Stimulated activated effector memory CD8-positive, alpha-beta T cell treated with anti-CD3 and anti-CD28 coated beads, Interleukin-12 subunit alpha, Interleukin-12 subunit beta, amount 100 ng/mL, for 72 hours (primary cell): Measurements from ENCODE around the gene SDCCAG8.

ENCODE experiments used
- ATAC-seq: fragments of 150-1000 bp; cut with Tn5 transposase; 2 replicates; pipeline ENCODE4 v1.10.0; 2021
- DNase-seq, 2 donors: peaks; one replicate each; pipeline ENCODE4 v3.0.0; 2021 to 2022; ENCODE audit warnings: low spot score in 2 of 2
- H3K27ac Mint-ChIP-seq: one replicate; pipeline ENCODE4 v1.8.0; 2022; ENCODE audit warnings: mild to moderate bottlenecking, mixed read lengths
- H3K36me3 Mint-ChIP-seq: one replicate; pipeline ENCODE4 v1.8.0; 2022; ENCODE audit warnings: mild to moderate bottlenecking, mixed read lengths
- H3K4me1 Mint-ChIP-seq: one replicate; pipeline ENCODE4 v1.8.0; 2022; ENCODE audit warnings: mixed read lengths
- H3K4me3 Mint-ChIP-seq: one replicate; pipeline ENCODE4 v1.8.0; 2022; ENCODE audit warnings: mild to moderate bottlenecking, mixed read lengths
- H3K9me3 Mint-ChIP-seq: one replicate; pipeline ENCODE4 v1.8.0; 2022; ENCODE audit warnings: mixed read lengths

The SDCCAG8 gene

GRCh38 chr1:243528459-243529121 is 272.7 kb downstream of the SDCCAG8 start:
- Mint-ChIP-seq H3K4me3 (no peak overlapping the region), H3K4me1 (peaks cover 25% of the 10 kb centered on the region), H3K9me3 (peaks cover 7% of the 10 kb centered on the region), H3K27ac (no peak overlapping the region), H3K36me3 (no peaks in the 10 kb centered on the region)
- no peak for DNase-seq
- ATAC-seq, result peak; percentile 52

- no peak overlapping the region for H3K4me3 Mint-ChIP-seq
- H3K27ac Mint-ChIP-seq, result peak overlapping the region; percentile 35
- H3K9me3 Mint-ChIP-seq, result peaks cover 7% of the 10 kb centered on the region
- no peak for DNase-seq
- ATAC-seq, result no peak
- H3K4me1 Mint-ChIP-seq, result peaks cover 23% of the 10 kb centered on the region
- no peaks in the 10 kb centered on the region for H3K36me3 Mint-ChIP-seq
Observed at GRCh38 chr1:243529512-243529911, 273.7 kb downstream of the SDCCAG8 start.

DNA sequence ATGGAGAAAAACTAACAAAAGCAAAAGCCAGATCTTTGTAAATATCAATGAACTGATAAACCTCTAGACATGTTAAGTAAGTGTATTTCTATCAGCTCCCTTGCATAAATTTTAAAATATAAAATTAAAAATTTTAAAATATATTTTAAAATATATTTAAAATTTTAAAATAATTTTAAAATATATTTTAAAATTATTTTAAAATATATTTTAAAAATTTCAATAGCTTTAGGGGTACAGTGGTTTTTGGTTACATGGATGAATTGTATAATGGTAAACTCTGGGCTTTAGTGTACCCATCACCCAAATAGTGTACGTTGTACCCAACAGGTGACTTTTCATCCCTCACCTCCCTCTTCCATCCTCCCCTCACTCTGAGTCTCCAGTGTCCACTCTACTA is 279.2 kb downstream of the SDCCAG8 start:
- Mint-ChIP-seq H3K9me3 (peaks cover 8% of the 10 kb centered on the region), H3K4me3 (no peak overlapping the region), H3K36me3 (peaks cover 13% of the 10 kb centered on the region), H3K4me1 (peaks cover 7% of the 10 kb centered on the region), H3K27ac (no peak overlapping the region)
- ATAC-seq (no peak), DNase-seq (no peak)

GRCh38 chr1:243539636-243540035 is 283.8 kb downstream of the SDCCAG8 start:
- peaks cover 4% of the 10 kb centered on the region for H3K9me3 Mint-ChIP-seq
- no peak overlapping the region for H3K27ac Mint-ChIP-seq
- no peak for DNase-seq
- H3K36me3 Mint-ChIP-seq, result peaks cover 24% of the 10 kb centered on the region
- H3K4me3 Mint-ChIP-seq, result no peak overlapping the region
- ATAC-seq, result no peak
- no peaks in the 10 kb centered on the region for H3K4me1 Mint-ChIP-seq

GRCh38 chr1:243542739-243543415 is 287.0 kb downstream of the SDCCAG8 start:
- Mint-ChIP-seq H3K27ac (no peak overlapping the region), H3K4me3 (no peak overlapping the region), H3K36me3 (peaks cover 28% of the 10 kb centered on the region), H3K4me1 (no peaks in the 10 kb centered on the region), H3K9me3 (no peaks in the 10 kb centered on the region)
- DNase-seq (no peak), ATAC-seq (no peak)

- H3K4me1 Mint-ChIP-seq, result no peaks in the 10 kb centered on the region
- no peak for ATAC-seq
- H3K9me3 Mint-ChIP-seq, result no peaks in the 10 kb centered on the region
- H3K36me3 Mint-ChIP-seq, result peaks cover 28% of the 10 kb centered on the region
- no peak overlapping the region for H3K27ac Mint-ChIP-seq
- no peak for DNase-seq
- H3K4me3 Mint-ChIP-seq, result no peak overlapping the region
Observed at GRCh38 chr1:243543501-243543900, 287.7 kb downstream of the SDCCAG8 start.

DNA sequence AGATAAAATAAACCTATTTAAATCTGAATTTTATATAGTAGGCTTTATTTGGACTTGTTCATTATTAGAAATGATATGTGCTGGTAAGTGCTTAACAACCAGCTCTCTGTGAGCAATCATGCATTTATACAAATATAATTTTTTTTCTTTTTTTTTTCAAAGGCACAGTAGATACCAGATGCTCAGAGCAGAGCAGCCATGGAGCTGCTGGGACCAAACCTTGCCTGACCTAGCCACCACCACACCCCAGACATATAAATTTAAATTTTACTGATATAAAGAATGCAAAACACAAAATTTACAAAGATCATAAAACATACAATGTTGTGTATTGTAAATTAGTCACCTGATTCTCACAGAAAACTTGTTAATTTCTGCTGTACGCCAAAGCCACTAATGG is 290.6 kb downstream of the SDCCAG8 start:
- H3K4me3 Mint-ChIP-seq, result no peak overlapping the region
- ATAC-seq (no peak), DNase-seq (no peak)
- H3K36me3 Mint-ChIP-seq, result peaks cover 37% of the 10 kb centered on the region
- peaks cover 4% of the 10 kb centered on the region for H3K4me1 Mint-ChIP-seq
- H3K9me3 Mint-ChIP-seq, result no peaks in the 10 kb centered on the region
- peak overlapping the region; percentile 46 for H3K27ac Mint-ChIP-seq

- Mint-ChIP-seq H3K27ac (no peak overlapping the region), H3K4me3 (no peak overlapping the region), H3K36me3 (peaks cover 48% of the 10 kb centered on the region), H3K9me3 (no peaks in the 10 kb centered on the region), H3K4me1 (peaks cover 4% of the 10 kb centered on the region)
- DNase-seq (no peak), ATAC-seq (no peak)
Observed at GRCh38 chr1:243547891-243548290, 292.1 kb downstream of the SDCCAG8 start.

DNA sequence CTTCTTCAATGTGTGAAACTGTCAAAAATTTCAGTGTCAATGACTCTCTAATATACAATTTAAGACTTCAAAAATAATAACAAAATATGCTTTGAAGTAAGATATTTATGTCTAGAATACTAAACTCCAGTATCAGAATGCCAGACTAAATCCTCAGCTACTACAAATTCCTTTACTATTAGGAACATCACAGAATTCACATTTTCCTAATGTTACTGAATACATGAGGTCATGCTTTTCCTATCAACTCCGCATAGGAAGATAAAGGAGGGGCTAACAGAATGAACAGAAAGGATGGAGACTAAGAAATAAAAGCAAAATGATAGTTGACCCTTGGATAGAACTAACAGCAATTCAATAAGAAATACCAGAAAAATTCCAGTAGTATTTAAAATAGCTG is 292.7 kb downstream of the SDCCAG8 start:
- no peaks in the 10 kb centered on the region for H3K9me3 Mint-ChIP-seq
- no peak overlapping the region for H3K27ac Mint-ChIP-seq
- H3K4me3 Mint-ChIP-seq, result no peak overlapping the region
- peaks cover 48% of the 10 kb centered on the region for H3K36me3 Mint-ChIP-seq
- peaks cover 4% of the 10 kb centered on the region for H3K4me1 Mint-ChIP-seq
- DNase-seq (no peak), ATAC-seq (no peak)

DNA sequence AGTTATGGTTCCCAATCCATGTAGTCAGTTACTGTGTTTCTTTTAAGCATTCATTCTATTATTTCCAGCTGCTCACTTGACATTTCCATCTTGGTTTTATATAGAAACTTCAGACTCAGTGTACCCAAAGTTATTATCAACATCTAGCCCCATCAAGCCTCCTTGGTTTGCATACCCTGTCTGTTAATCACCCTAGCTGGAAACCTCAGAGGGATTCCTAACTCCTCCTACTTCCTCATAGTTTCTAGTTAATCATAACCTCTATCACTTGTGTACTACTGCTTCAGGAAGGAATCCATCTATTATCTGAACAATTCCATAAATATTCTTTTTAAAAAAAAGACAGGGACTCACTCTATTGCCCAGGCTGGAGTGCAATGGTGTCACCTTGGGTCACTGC is 293.3 kb downstream of the SDCCAG8 start:
- H3K36me3 Mint-ChIP-seq, result peaks cover 43% of the 10 kb centered on the region
- no peak overlapping the region for H3K27ac Mint-ChIP-seq
- no peak overlapping the region for H3K4me3 Mint-ChIP-seq
- ATAC-seq (no peak), DNase-seq (no peak)
- H3K4me1 Mint-ChIP-seq, result peaks cover 4% of the 10 kb centered on the region
- no peaks in the 10 kb centered on the region for H3K9me3 Mint-ChIP-seq
